ENCODE data around the gene FNDC8. TPM values are rescaled to one million over a fixed set of nuclear protein-coding genes. Genes with fewer than 3 reads are reported as not detected.

FNDC8 gene
- total and polyA plus RNA-seq, 9 of the 15 experiments (the other 6 are each of a cell fraction or from before 2014, with no cell fraction given), result 0.04 TPM; not detected in 8

- no peak overlapping the region for H3K4me2 ChIP-seq (ENCODE audit: insufficient read depth, low read length)
- TF ChIP-seq NCOA2 (IDR thresholded peaks at IDR 0.05; ENCODE audit: partially characterized antibody in 2 of 2), result no peak
- TF ChIP-seq, protein P1, sequence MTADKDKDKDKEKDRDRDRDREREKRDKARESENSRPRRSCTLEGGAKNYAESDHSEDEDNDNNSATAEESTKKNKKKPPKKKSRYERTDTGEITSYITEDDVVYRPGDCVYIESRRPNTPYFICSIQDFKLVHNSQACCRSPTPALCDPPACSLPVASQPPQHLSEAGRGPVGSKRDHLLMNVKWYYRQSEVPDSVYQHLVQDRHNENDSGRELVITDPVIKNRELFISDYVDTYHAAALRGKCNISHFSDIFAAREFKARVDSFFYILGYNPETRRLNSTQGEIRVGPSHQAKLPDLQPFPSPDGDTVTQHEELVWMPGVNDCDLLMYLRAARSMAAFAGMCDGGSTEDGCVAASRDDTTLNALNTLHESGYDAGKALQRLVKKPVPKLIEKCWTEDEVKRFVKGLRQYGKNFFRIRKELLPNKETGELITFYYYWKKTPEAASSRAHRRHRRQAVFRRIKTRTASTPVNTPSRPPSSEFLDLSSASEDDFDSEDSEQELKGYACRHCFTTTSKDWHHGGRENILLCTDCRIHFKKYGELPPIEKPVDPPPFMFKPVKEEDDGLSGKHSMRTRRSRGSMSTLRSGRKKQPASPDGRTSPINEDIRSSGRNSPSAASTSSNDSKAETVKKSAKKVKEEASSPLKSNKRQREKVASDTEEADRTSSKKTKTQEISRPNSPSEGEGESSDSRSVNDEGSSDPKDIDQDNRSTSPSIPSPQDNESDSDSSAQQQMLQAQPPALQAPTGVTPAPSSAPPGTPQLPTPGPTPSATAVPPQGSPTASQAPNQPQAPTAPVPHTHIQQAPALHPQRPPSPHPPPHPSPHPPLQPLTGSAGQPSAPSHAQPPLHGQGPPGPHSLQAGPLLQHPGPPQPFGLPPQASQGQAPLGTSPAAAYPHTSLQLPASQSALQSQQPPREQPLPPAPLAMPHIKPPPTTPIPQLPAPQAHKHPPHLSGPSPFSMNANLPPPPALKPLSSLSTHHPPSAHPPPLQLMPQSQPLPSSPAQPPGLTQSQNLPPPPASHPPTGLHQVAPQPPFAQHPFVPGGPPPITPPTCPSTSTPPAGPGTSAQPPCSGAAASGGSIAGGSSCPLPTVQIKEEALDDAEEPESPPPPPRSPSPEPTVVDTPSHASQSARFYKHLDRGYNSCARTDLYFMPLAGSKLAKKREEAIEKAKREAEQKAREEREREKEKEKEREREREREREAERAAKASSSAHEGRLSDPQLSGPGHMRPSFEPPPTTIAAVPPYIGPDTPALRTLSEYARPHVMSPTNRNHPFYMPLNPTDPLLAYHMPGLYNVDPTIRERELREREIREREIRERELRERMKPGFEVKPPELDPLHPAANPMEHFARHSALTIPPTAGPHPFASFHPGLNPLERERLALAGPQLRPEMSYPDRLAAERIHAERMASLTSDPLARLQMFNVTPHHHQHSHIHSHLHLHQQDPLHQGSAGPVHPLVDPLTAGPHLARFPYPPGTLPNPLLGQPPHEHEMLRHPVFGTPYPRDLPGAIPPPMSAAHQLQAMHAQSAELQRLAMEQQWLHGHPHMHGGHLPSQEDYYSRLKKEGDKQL (CRISPR knock-in tag; IDR thresholded peaks at IDR 0.05; ENCODE audit: borderline replicate concordance), result no peak
- no peak for TF ChIP-seq RNF2 (IDR thresholded peaks at IDR 0.05)
- TF ChIP-seq ZNF589 (CRISPR knock-in tag; IDR thresholded peaks at IDR 0.05; ENCODE audit: low read depth), result no peak
- no peak for TF ChIP-seq OTX1 (CRISPR knock-in tag; IDR thresholded peaks at IDR 0.05)
- TF ChIP-seq NR4A1 (CRISPR knock-in tag; IDR thresholded peaks at IDR 0.05), result no peak
- TF ChIP-seq NR4A1 (tag; IDR thresholded peaks at IDR 0.05), result no peak
- no TSS peak for BruUV-seq (replicated peaks)
- DNase-seq (ENCODE audit: extremely low read depth in 1 of 4, low spot score in 3 of 4) (no peak), FAIRE-seq (no peak), ATAC-seq (no peak)
- no peak overlapping the region for H3K27ac ChIP-seq (ENCODE audit: extremely low read depth, low read depth, low read length)
- H3K9ac ChIP-seq (ENCODE audit: insufficient read depth in 1 of 2, low read depth in 2 of 2, low read length in 2 of 2), result no peak overlapping the region; a peak in 1 of 4 replicates
- H3K27me3 ChIP-seq (ENCODE audit: control insufficient read depth in 2 of 2, insufficient read depth in 2 of 2, low read length in 2 of 2), result no peaks in the 10 kb centered on the region
- H2AFZ ChIP-seq (ENCODE audit: low read depth, low read length), result no peak overlapping the region
- intact Hi-C loops (cut with micrococcal nuclease) (no loop called here), in situ Hi-C loops (cut with MboI) (no loop called here)
- H3K4me1 ChIP-seq (replicated peaks in 1 of 2; ENCODE audit: control insufficient read depth in 2 of 2, insufficient read depth in 2 of 2, low read length in 2 of 2), result no peaks in the 10 kb centered on the region
- peaks cover 57% of the 10 kb centered on the region; the same call in 2 of the 3 replicates for H3K36me3 ChIP-seq (ENCODE audit: control insufficient read depth, insufficient read depth, low read length)
- no peak overlapping the region for H3K4me3 ChIP-seq
- H4K20me1 ChIP-seq (replicated peaks; ENCODE audit: control insufficient read depth, insufficient read depth, low read length), result no peaks in the 10 kb centered on the region
- WGBS (ENCODE audit: insufficient coverage, low coverage, missing lambda C conversion rate), result 98% methylated on average over 5 of the region's 5 CpGs
- no peaks in the 10 kb centered on the region for H3K79me2 ChIP-seq (ENCODE audit: control insufficient read depth, insufficient read depth, low read length)
- H3K9me3 ChIP-seq (replicated peaks; ENCODE audit: control insufficient read depth, insufficient read depth, low read depth, low read length), result no peaks in the 10 kb centered on the region
- POLR2A ChIA-PET, result interaction anchor here (0.6 to 2.0 kb wide), 3 partner anchors 9 to 711 kb away, joined by 3 to 9 read pairs (median 4); no protein-coding TSS in a partner anchor
- CTCF ChIA-PET (ENCODE audit: low intra/inter-chr PET ratio), result no interaction called here
- H3K9me1 ChIP-seq (ENCODE audit: control insufficient read depth, insufficient read depth, low read length), result no peaks in the 10 kb centered on the region
Measured at GRCh38 chr17:35103271-35103670, 18.1 kb upstream of the FNDC8 start.
